GM18508 (cell line): ENCODE measurements around the gene ZNRF2.
"Not testable (repeated sequence)": the region's sequence is repeated elsewhere in the genome, so short reads cannot be mapped to it uniquely, and the experiment has no call there.

ENCODE experiments used
- ATAC-seq: cut with Tn5 transposase; IDR thresholded peaks from one replicate; pipeline ENCODE4 v1.9.1; 2021; ENCODE audit warnings: moderate number of reproducible peaks; ENCODE audit not compliant: insufficient read depth, unreplicated experiment

The ZNRF2 gene

GRCh38 chr7:30256349-30256858, 28.0 kb upstream of the ZNRF2 start:
- ATAC-seq = no peak

GRCh38 chr7:30260246-30260768, 24.1 kb upstream of the ZNRF2 start:
- no peak for ATAC-seq

- ATAC-seq = no peak
Observed at GRCh38 chr7:30263090-30263710, 21.2 kb upstream of the ZNRF2 start.

- ATAC-seq = no peak
Observed at GRCh38 chr7:30264052-30264451, 20.3 kb upstream of the ZNRF2 start.

- not testable (repeated sequence) for ATAC-seq
Observed at GRCh38 chr7:30265189-30265588, 19.2 kb upstream of the ZNRF2 start.

GRCh38 chr7:30266686-30267085, 17.7 kb upstream of the ZNRF2 start:
- ATAC-seq = no peak

- no peak for ATAC-seq
Observed at GRCh38 chr7:30268586-30268985, 15.8 kb upstream of the ZNRF2 start.

- no peak for ATAC-seq
Observed at GRCh38 chr7:30269490-30269889, 14.9 kb upstream of the ZNRF2 start.

- ATAC-seq = no peak
Observed at GRCh38 chr7:30270921-30271320, 13.5 kb upstream of the ZNRF2 start.

GRCh38 chr7:30272126-30272525, 12.3 kb upstream of the ZNRF2 start:
- no peak for ATAC-seq

GRCh38 chr7:30273552-30273951, 10.8 kb upstream of the ZNRF2 start:
- ATAC-seq = no peak

GRCh38 chr7:30274641-30275040, 9.8 kb upstream of the ZNRF2 start:
- no peak for ATAC-seq

GRCh38 chr7:30276203-30276900, 8.0 kb upstream of the ZNRF2 start:
- ATAC-seq = no peak

- ATAC-seq = no peak
Observed at GRCh38 chr7:30278376-30278775, 6.0 kb upstream of the ZNRF2 start.

- ATAC-seq = no peak
Observed at GRCh38 chr7:30278849-30279652, 5.3 kb upstream of the ZNRF2 start.

- ATAC-seq = no peak
Observed at GRCh38 chr7:30279653-30279904, 4.8 kb upstream of the ZNRF2 start.

- ATAC-seq = no peak
Observed at GRCh38 chr7:30280631-30281030, 3.8 kb upstream of the ZNRF2 start.

GRCh38 chr7:30281263-30281662, 3.1 kb upstream of the ZNRF2 start:
- no peak for ATAC-seq

- ATAC-seq = no peak
Observed at GRCh38 chr7:30281791-30282190, 2.6 kb upstream of the ZNRF2 start.

- no peak for ATAC-seq
Observed at GRCh38 chr7:30282735-30283134, 1.7 kb upstream of the ZNRF2 start.

- ATAC-seq = no peak
Observed at GRCh38 chr7:30285067-30285535, 704 bp downstream of the ZNRF2 start.
